HG03108 (cell line): ENCODE results near the gene TCHH.

Experiments
- ATAC-seq: cut with Tn5 transposase; IDR thresholded peaks from one replicate; pipeline ENCODE4 v1.9.1; 2021; ENCODE audit warnings: moderate library complexity; ENCODE audit not compliant: unreplicated experiment

The TCHH gene

DNA sequence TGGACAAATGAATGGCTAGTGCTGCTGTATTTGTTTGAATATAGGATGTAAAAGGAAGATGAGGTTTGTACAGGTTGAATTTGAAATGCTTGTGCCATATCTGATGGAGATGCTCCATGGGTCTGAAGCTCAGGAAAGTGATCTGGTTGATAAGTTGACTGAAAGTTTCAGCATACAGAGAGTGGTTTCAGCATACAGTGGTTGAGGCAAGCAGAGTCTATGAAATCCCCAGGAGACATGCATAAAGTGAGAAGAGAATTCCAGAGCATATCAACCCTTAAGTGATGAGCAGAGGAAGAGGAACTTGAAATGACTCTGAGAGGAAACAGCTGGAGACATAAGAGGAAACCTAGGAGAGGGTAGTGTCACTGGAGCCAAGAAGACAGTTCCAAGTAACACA, 48.1 kb downstream of the TCHH start:
- no peak for ATAC-seq

DNA sequence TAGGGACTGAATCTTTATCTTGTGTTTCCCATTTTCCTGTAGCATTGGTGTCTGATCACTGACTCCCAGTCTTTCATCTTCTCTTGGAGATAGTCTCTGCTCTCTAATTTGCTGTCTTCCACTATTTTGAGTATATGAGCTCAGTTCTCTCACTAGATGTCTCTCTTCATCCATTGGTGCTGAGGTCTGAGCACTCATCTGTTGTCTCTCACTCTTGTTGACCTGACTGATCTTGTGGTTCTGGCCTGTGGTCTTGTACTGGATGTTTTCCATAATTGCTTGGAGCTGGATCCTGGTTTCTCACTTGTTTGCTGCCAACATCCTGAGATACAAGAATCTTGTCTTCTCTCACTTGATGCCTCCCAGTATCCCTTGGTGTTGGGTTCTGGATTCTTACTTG, 53.3 kb downstream of the TCHH start:
- ATAC-seq, result no peak
